ENCODE measurements around the gene BACE1.
"Not testable (repeated sequence)": the region's sequence is repeated elsewhere in the genome, so short reads cannot be mapped to it uniquely, and the experiment has no call there.

BACE1 gene

DNA sequence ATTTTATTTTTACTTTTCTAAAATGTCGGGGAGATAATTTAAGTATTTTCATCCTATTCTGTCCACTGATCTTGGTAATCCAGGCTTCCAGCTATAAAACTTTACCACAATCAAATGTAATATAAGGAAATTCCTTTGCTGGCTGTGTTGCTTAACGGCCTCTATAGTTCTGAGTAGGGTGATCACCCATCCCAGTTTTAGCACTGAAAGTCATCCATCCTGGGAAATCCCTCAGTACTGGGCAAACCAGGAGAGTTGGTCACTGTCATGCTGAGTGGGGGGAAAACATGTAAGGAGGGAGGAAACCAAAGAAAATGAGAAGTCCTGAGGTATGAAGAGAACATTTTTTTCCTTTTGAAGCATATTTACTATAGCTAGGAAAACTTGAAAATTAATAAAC, 37.7 kb downstream of the BACE1 start:
- FAIRE-seq: no peak

DNA sequence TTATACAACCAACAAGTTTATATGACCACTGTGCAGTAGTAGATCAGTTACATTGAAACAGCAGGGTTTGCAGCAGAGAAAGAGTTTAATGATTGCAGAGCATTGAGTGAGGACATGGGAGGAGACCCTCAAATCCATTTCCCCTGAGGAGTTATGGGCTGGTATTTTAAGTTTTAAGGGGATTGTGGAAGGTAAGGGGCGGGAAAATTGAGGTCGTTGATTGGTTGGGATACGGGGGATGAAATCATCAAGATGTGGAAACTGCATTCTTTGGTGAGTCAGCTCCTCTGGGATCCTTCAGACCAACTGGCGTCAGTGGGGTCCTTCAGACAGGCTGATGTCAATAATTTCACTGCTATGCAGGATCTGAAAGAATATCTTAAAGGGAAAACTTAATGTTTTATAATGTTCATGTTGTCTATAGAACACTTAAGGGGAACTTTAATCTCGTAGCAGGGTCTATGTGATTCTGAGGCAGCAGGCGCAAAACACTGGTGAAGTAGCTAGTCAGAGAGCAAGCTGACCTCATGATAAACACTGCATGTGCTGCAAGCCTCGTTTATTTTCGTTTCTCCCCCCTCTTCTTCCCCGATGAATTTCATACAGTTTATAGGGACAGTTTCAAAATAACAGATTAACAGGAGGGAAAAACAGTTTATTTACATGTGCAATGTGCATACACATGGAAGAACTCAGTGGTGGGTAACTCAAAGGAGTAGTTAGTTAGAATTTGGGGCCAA, 42.3 kb downstream of the BACE1 start:
- DNase-seq (ENCODE audit: low spot score) (peak; percentile 40), FAIRE-seq (no peak)

More for the DNA sequence above, 37.7 kb downstream of the BACE1 start:
- no peak for DNase-seq (ENCODE audit: low spot score)

DNA sequence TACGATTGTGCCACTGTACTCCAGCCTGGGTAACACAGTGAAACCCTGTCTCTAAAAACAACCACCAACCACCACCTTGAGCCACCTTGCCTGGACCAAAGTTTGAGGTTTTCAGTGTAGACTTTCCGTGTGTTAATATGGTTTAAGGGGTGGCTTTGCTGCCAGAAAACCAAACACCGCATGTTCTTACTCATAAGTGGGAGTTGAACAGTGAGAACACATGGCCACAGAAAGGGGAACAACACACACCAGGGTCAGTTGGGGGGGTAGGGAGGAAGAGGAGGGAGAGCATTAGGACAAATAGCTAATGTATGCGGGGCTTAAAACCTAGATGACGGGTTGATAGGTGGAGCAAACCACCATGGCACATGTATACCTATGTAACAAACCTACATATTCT, 43.9 kb downstream of the BACE1 start:
- FAIRE-seq; DNase-seq (ENCODE audit: low spot score): not testable (repeated sequence)

DNA sequence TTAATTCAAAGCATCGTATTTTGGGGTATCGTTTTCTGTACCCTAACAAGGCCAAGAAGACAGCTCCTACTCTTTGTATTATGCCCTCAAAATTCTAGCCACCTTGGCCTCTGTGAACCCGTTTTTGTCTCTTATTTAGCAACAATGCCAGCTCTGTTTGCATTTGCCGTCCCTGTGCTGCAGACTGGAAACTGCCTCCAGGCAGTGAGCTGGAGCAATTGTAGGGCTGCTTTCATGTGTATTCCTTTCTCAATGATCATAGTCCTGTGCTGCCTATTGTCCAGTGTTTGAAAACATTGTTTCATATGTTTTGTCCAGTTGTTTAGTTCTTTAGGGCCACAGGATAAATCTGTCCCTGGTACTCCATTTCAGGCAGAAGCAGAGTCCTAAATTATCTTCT, 44.8 kb downstream of the BACE1 start:
- no peak for DNase-seq (ENCODE audit: low spot score)
- no peak for FAIRE-seq

GRCh38 chr11:117269856-117270255, 46.2 kb downstream of the BACE1 start:
- no peak for FAIRE-seq
- no peak for DNase-seq (ENCODE audit: low spot score)

DNA sequence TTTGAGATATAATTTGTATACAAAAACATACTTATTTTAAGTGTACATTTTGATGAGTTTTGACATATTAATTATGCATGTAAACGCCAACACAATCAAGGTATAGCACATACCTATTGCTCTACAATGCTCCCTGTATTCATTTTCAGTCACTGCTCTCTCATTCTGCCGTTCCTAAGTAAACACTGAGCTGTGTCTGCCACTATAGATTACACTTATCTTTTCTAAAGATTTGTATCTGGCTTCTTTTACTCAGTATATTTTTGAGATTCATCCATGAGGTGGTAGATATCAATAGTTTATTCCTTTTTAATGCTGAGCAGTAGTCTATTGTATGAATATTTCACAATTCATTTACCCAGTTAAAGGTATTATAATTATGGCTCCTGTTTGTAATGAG, 50.3 kb downstream of the BACE1 start:
- FAIRE-seq (no peak), DNase-seq (ENCODE audit: low spot score) (no peak)

- FAIRE-seq; DNase-seq (ENCODE audit: low spot score): not testable (repeated sequence)
Measured at GRCh38 chr11:117264624-117265323, 51.3 kb downstream of the BACE1 start.

DNA sequence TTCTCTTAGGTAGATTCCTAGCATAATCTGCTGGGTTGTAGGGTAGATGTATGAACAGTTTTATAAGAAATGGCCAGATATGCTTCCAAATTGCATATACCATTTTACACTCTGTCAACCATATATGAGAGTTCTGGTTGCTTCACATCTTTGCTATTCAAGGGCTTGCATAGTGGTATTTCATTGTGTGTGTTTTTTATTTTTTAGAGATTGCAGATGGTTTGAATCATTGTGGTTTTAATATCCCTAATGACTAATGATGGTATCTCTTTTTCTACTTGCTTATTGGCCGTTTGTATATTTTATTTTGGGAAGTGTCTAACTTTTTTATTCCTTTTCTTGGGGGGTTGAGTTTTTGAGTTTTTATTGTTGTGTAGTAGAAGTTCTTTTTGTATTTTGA, 56.6 kb downstream of the BACE1 start:
- FAIRE-seq (no peak), DNase-seq (ENCODE audit: low spot score) (no peak)

- FAIRE-seq (no peak), DNase-seq (ENCODE audit: low spot score) (no peak)
Measured at GRCh38 chr11:117258576-117258975, 57.5 kb downstream of the BACE1 start.

DNA sequence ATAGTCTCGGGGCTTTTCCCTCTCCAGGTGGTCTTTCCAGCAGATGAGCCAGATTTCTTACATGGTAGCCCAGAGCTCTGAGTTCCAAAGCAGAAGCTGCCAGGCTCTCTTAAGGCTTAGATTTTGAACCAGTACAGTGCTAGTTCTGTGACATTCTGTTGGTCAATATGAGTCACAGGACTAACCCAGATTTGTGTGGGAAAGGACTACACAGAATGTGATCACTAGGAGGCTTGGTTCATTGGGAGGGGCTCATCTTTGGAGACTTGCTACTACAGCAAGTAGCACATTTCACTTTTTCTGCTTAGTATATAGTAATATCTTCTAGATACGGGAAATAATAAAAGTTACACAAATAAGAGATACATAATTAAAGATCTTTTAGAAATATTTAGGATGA, 59.5 kb downstream of the BACE1 start:
- FAIRE-seq (no peak), DNase-seq (ENCODE audit: low spot score) (no peak)

DNA sequence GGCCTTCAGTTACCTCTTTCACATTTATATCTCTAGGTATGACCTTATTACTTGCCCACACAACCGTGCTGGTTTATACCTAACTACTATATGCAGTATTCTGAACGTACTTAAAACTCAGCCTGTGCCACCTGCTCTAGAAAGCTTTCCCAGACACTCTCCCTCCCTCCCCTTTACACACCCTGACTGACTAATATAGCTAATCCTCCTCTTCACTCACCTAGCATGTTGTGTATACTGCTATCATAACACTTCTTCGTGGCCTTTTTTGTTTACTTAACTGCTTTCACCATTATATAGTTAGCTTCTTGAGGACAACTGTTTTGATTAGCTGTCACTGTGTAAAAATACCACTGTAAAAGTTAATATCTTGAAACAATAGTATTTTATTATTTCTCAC, 60.1 kb downstream of the BACE1 start:
- FAIRE-seq: no peak
- DNase-seq (ENCODE audit: low spot score): no peak

GRCh38 chr11:117251506-117251905, 64.5 kb downstream of the BACE1 start:
- FAIRE-seq (no peak), DNase-seq (ENCODE audit: low spot score) (no peak)

DNA sequence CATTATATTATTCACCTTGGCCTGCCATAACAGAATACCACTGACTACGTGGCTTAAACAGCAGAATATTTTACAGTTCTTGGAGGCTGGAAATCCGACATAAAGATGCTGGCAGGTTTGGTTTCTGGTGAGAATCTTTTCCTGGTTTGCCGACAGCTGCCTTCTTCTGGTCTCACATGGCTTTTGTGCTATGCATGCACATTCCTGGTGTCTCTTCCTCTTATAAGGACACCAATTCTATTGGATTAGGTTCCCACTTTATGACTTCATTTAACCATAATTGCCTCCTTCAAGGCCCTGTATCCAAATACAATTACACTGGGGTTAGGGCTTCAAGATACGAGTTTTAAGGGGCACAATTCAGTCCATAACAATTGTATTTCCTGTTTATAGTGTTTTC, 66.5 kb downstream of the BACE1 start:
- FAIRE-seq (no peak), DNase-seq (ENCODE audit: low spot score) (no peak)

DNA sequence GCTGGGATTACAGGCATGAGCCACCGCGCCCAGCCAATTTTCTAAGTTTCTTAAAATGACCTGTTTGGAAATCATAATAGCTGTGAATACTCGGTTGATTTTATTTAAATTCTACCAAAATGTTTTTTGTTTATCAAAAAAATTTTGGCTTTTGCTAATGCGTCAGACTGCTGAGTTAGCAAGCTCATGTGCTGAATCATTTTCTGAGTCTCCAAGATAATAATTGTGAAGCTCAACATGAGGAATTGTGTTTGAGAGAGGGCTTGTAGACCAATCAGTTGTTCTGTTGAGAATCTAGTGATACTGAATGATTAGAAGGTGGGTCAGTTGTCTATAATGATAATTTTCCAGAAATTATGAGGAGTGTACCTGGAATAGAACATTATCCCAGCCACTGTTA, 67.7 kb downstream of the BACE1 start:
- DNase-seq (ENCODE audit: low spot score) (no peak), FAIRE-seq (no peak)

GRCh38 chr11:117239295-117239694, 76.8 kb downstream of the BACE1 start:
- peak; percentile 34 for DNase-seq (ENCODE audit: low spot score)
- FAIRE-seq: no peak

DNA sequence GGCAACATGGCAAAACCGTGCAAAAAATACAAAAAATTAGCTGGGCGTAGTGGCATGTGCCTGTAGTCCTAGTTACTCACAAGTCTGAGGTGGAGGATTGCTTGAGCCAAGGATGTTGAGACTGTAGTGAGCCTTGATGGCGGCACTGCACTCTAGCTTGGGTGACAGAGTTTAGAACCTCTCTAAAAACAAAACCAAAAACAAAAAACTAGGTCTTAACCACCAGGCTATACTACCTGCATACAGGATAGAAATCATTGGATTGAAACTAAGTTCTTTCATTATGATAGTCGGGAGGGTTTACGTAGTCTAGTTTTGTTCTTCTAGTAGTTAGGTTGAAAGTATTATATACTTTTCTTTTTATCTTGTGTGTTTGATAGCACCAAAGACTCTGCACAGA, 77.8 kb downstream of the BACE1 start:
- DNase-seq (ENCODE audit: low spot score) (no peak), FAIRE-seq (no peak)

Measured in RCC 7860 (cell line).